Measurements from ENCODE around the gene GPX4.

Gene GPX4

GRCh38 chr19:1102407-1103131 is 1.2 kb upstream of the GPX4 start:
- peak; percentile 48 for DNase-seq (ENCODE audit: low read depth)

GRCh38 chr19:1103132-1103707 is 574 bp upstream of the GPX4 start:
- no peak for DNase-seq (ENCODE audit: low read depth)

- DNase-seq (ENCODE audit: low read depth): peak; percentile 75
These were observed 665 bp downstream of the GPX4 start for GRCh38 chr19:1104311-1105007.

- no peak for DNase-seq (ENCODE audit: low read depth)
These were observed 1.4 kb downstream of the GPX4 start for GRCh38 chr19:1105008-1105872.

GRCh38 chr19:1105873-1106840 is 2.4 kb downstream of the GPX4 start:
- DNase-seq (ENCODE audit: low read depth): no peak

- no peak for DNase-seq (ENCODE audit: low read depth)
These were observed 3.3 kb downstream of the GPX4 start for GRCh38 chr19:1106841-1107660.

- DNase-seq (ENCODE audit: low read depth): no peak
These were observed 4.0 kb downstream of the GPX4 start for GRCh38 chr19:1107661-1108261.

GRCh38 chr19:1108291-1109031 is 4.7 kb downstream of the GPX4 start:
- no peak for DNase-seq (ENCODE audit: low read depth)

GRCh38 chr19:1109032-1109551 is 5.3 kb downstream of the GPX4 start:
- no peak for DNase-seq (ENCODE audit: low read depth)

GRCh38 chr19:1109697-1110671 is 6.2 kb downstream of the GPX4 start:
- no peak for DNase-seq (ENCODE audit: low read depth)

GRCh38 chr19:1110809-1111640 is 7.2 kb downstream of the GPX4 start:
- DNase-seq (ENCODE audit: low read depth): no peak

- DNase-seq (ENCODE audit: low read depth): no peak
These were observed 8.0 kb downstream of the GPX4 start for GRCh38 chr19:1111641-1112267.

GRCh38 chr19:1112268-1113029 is 8.7 kb downstream of the GPX4 start:
- no peak for DNase-seq (ENCODE audit: low read depth)

- peak; percentile 71 for DNase-seq (ENCODE audit: low read depth)
These were observed 9.5 kb downstream of the GPX4 start for GRCh38 chr19:1113030-1113985.
